PC-3 (cell line): Measurements from ENCODE around the gene GPR82. TPM values are rescaled to one million over a fixed set of nuclear protein-coding genes. Genes with fewer than 3 reads are reported as not detected.
"Not testable (repeated sequence)": the region's sequence is repeated elsewhere in the genome, so short reads cannot be mapped to it uniquely, and the experiment has no call there.

Source experiments
- ATAC-seq: fragments of 200-7000 bp; cut with Tn5 transposase; 2 replicates; pipeline ENCODE4 v1.9.1; 2020; ENCODE audit warnings: mild to moderate bottlenecking, moderate library complexity
- Bru-seq: library from RNA; stranded (reverse); fragments of 400-500 nt; gene quantifications from one replicate; lab custom pipeline; 2021; lab: Mats Ljungman, UMichigan
- BruChase-seq, 2 experiments: library from RNA; stranded (reverse); fragments of 400-500 nt; gene quantifications; one replicate each; lab custom pipeline; 2021; lab: Mats Ljungman, UMichigan
- BruUV-seq: library from RNA; stranded (reverse); fragments of 400-500 nt; replicated peaks from 2 replicates; lab custom pipeline; 2021; lab: Mats Ljungman, UMichigan
- CTCF ChIA-PET: fragments of 300-600 bp; sonication (Branson Sonifier 250); formaldehyde crosslinking; loops from one replicate; lab custom pipeline; 2022; ENCODE audit warnings: antibody characterized with exemption; lab: Charles Lee
- POLR2A ChIA-PET: fragments of 300-600 bp; sonication (Branson Sonifier 250); formaldehyde crosslinking; loops from one replicate; lab custom pipeline; 2022; ENCODE audit warnings: antibody characterized with exemption; ENCODE audit not compliant: unreplicated experiment; lab: Charles Lee
- DNase-seq: peaks from one replicate; pipeline ENCODE4 v3.0.0-alpha.2; 2015
- H2AFZ ChIP-seq: fragments of 300-600 bp; sonication (generic); 2 replicates; pipeline ENCODE4 v1.6.0; 2016; ENCODE audit warnings: antibody characterized with exemption, low read length
- H3F3A ChIP-seq: fragments of 300-600 bp; sonication (generic); one replicate; pipeline ENCODE4 v1.6.0; 2017; ENCODE audit warnings: antibody characterized with exemption, low read length, control low read depth, mild to moderate bottlenecking; ENCODE audit not compliant: unreplicated experiment
- H3K27ac ChIP-seq: fragments of 300-600 bp; sonication (generic); 2 replicates; pipeline ENCODE4 v1.5.1; 2016; ENCODE audit warnings: mild to moderate bottlenecking, low read length
- H3K27me3 ChIP-seq: fragments of 300-600 bp; sonication (generic); 2 replicates; pipeline ENCODE4 v1.6.1; 2016; ENCODE audit warnings: low read length, mixed read lengths
- H3K36me3 ChIP-seq: fragments of 300-600 bp; sonication (generic); 2 replicates; pipeline ENCODE4 v1.6.1; 2016; ENCODE audit warnings: low read depth, mixed run types, low read length, mixed read lengths
- H3K4me1 ChIP-seq: fragments of 300-600 bp; sonication (generic); 2 replicates; pipeline ENCODE4 v1.5.1; 2016; ENCODE audit warnings: low read length; ENCODE audit not compliant: insufficient read depth
- H3K4me2 ChIP-seq: fragments of 300-600 bp; sonication (generic); 2 replicates; pipeline ENCODE4 v1.6.0; 2016; ENCODE audit warnings: low read length
- H3K4me3 ChIP-seq: fragments of 300-600 bp; sonication (generic); 2 replicates; pipeline ENCODE4 v1.5.1; 2016; ENCODE audit warnings: mild to moderate bottlenecking, low read length, mixed read lengths
- H3K79me2 ChIP-seq: fragments of 300-600 bp; sonication (generic); 2 replicates; pipeline ENCODE4 v1.6.1; 2017; ENCODE audit warnings: low read length, mixed read lengths
- H3K9ac ChIP-seq: fragments of 300-600 bp; sonication (generic); 2 replicates; pipeline ENCODE4 v1.6.0; 2016; ENCODE audit warnings: mild to moderate bottlenecking, low read length
- H3K9me2 ChIP-seq: fragments of 300-600 bp; sonication (generic); replicated peaks from 2 replicates; pipeline ENCODE4 v1.6.1; 2016; ENCODE audit warnings: mixed run types, low read length, mixed read lengths
- H3K9me3 ChIP-seq: fragments of 300-600 bp; sonication (generic); 2 replicates; pipeline ENCODE4 v1.6.1; 2016; ENCODE audit warnings: low read length, mixed read lengths
- H4K20me1 ChIP-seq: fragments of 300-600 bp; sonication (generic); 2 replicates; pipeline ENCODE4 v1.6.1; 2016; ENCODE audit warnings: low read length, mixed read lengths
- EZH2 ChIP-seq: fragments of 300-600 bp; sonication (generic); IDR thresholded peaks from one replicate; pipeline ENCODE4 v1.6.1; 2017; ENCODE audit warnings: antibody characterized with exemption, mild to moderate bottlenecking, low read length; ENCODE audit not compliant: unreplicated experiment
- EZH2phosphoT487 ChIP-seq: fragments of 300-600 bp; sonication (generic); IDR thresholded peaks from 2 replicates; pipeline ENCODE4 v1.6.1; 2018; ENCODE audit warnings: mild to moderate bottlenecking, antibody characterized with exemption, low read length, borderline replicate concordance
- intact Hi-C: fragments of 100-400 bp; cut with micrococcal nuclease; formaldehyde crosslinking; loops from 2 replicates; pipeline ENCODE4 v1.9.0; 2023
- long read RNA-seq: library from polyadenylated mRNA; unstranded; transcript quantifications from one replicate; pipeline ENCODE4 v2.0.0, GENCODE V29; 2021; ENCODE audit not compliant: unreplicated experiment
- total RNA-seq: library from RNA; depleted of rRNA; stranded (reverse); fragments of >200 nt; gene quantifications from 2 replicates; pipeline ENCODE4 v1.2.3, GENCODE V29; 2014; rRNA removed
- TF ChIP-seq, protein P1 (sequence below): fragments of 300-600 bp; sonication (generic); conservative IDR thresholded peaks from 2 replicates; pipeline ENCODE4 v1.5.1; 2017; ENCODE audit warnings: antibody characterized with exemption, low read depth, mild to moderate bottlenecking, low read length

GPR82 gene
- total RNA-seq (not detected in 2 replicates), Bru-seq, nascent RNA (not detected), BruChase-seq, experiment 1, labeled RNA remaining after a 6-hour chase (not detected), BruChase-seq, experiment 2, labeled RNA remaining after a 2-hour chase (not detected)
- long read RNA-seq, partial matches to known transcripts = 0 of 2 reads
- long read RNA-seq, other reads (novel, unspliced or antisense) = 2 of 2 reads

- Histone ChIP-seq H3F3A (no peaks in the 10 kb centered on the region), H3K79me2 (no peaks in the 10 kb centered on the region), H2AFZ (no peak within 1 kb of the TSS), H3K36me3 (no peaks in the 10 kb centered on the region; the same call in 1 of the 2 replicates), H3K9me3 (no peaks in the 10 kb centered on the region), H3K4me2 (no peak within 1 kb of the TSS), H3K4me3 (no peak within 1 kb of the TSS), H3K27ac (no peak within 1 kb of the TSS), H3K9ac (no peak within 1 kb of the TSS), H3K9me2 (no peaks in the 10 kb centered on the region), H3K27me3 (no peaks in the 10 kb centered on the region), H3K4me1 (no peaks in the 10 kb centered on the region), H4K20me1 (no peaks in the 10 kb centered on the region)
- DNase-seq = no peak
- POLR2A ChIA-PET = no interaction called here
- no TSS peak for BruUV-seq
- no peak for ATAC-seq
- TF ChIP-seq, protein P1, sequence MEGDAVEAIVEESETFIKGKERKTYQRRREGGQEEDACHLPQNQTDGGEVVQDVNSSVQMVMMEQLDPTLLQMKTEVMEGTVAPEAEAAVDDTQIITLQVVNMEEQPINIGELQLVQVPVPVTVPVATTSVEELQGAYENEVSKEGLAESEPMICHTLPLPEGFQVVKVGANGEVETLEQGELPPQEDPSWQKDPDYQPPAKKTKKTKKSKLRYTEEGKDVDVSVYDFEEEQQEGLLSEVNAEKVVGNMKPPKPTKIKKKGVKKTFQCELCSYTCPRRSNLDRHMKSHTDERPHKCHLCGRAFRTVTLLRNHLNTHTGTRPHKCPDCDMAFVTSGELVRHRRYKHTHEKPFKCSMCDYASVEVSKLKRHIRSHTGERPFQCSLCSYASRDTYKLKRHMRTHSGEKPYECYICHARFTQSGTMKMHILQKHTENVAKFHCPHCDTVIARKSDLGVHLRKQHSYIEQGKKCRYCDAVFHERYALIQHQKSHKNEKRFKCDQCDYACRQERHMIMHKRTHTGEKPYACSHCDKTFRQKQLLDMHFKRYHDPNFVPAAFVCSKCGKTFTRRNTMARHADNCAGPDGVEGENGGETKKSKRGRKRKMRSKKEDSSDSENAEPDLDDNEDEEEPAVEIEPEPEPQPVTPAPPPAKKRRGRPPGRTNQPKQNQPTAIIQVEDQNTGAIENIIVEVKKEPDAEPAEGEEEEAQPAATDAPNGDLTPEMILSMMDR = no peak
- no peak for TF ChIP-seq EZH2
- no peak for TF ChIP-seq EZH2phosphoT487
- CTCF ChIA-PET = no interaction called here
- intact Hi-C loops = no loop called here
Measured at GRCh38 chrX:41723826-41724225, at the start of gene GPR82. Gene GPR82, plus strand, starts transcription at chrX:41724181. Its CDS starts 2,846 bp downstream, at chrX:41727027.

DNA sequence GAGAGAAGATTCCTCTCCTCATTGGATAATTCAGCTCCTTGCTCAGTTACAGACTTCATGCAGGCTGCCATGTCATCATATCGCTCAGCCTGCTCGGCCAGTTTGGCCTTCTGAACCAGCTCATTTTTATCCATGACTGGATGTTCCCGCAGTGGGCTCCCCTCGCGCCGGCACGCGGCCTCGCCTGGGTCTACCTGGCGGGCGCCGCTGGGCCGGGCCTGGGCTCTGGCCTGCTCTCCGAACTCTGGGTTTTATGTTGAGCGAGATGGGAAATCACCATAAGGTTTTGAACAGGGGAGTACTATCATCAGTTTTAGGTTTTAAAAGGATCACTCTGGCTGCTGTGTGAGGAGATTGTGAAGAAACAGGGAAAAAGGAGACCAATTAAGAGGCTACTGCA, 47.6 kb upstream of the GPR82 start:
- intact Hi-C loops, H3K27ac ChIP-seq, H3K9me2 ChIP-seq, H3K27me3 ChIP-seq, POLR2A ChIA-PET, H3K4me1 ChIP-seq, H3K4me3 ChIP-seq, H3K9me3 ChIP-seq, BruUV-seq, H4K20me1 ChIP-seq, H2AFZ ChIP-seq, H3F3A ChIP-seq, H3K79me2 ChIP-seq, H3K4me2 ChIP-seq, H3K36me3 ChIP-seq, ATAC-seq, DNase-seq, H3K9ac ChIP-seq, CTCF ChIA-PET: not testable (repeated sequence)

DNA sequence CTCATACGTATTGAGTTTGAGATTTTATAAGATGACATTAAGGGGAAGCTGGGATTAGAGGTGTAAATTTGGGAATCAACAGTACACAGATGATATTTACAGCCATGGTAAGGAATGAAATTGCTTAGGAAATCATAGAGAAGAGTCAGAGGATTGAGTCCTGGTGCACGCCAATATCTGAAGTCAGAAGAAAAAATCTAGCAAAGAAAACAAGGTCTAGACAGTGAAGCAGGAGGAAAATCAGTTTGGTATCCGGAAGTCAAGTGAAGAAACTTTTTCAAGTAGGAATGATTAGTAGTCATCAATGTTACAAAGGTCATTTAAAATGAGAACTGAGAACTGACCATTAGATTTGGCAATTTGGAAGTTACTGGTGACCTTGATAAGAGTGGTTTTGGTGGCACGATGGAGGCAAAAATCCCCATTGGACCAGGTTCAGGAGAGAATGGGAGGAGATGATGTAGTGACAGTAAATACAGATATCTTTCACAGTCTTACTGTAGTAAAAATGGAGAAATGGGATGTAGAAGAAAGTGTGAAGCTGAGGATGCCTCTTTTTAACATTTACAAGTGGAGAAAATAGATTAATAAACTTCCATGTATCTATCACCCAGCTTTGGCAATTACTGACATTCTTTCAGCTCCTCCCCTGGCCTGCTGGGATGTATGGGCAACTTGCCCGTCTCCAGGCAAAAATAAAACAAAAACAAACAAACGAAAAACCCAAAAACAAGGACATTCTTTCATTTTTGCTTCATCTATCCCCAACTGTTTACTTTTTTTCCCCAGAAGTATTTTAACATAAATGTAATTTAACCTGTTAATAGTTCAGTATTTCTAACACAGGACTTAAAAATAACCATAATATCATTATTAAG, 46.6 kb upstream of the GPR82 start:
- Histone ChIP-seq H3K4me2 (no peak overlapping the region), H3K9ac (no peak overlapping the region), H3K36me3 (no peaks in the 10 kb centered on the region), H4K20me1 (no peaks in the 10 kb centered on the region), H3F3A (no peaks in the 10 kb centered on the region), H3K4me1 (no peaks in the 10 kb centered on the region), H3K9me2 (no peaks in the 10 kb centered on the region), H3K27ac (no peak overlapping the region), H3K27me3 (no peaks in the 10 kb centered on the region), H2AFZ (no peak overlapping the region), H3K4me3 (no peak overlapping the region), H3K9me3 (no peaks in the 10 kb centered on the region), H3K79me2 (no peaks in the 10 kb centered on the region)
- BruUV-seq = no TSS peak
- no peak for ATAC-seq
- no peak for DNase-seq
- intact Hi-C loops = no loop called here
- CTCF ChIA-PET = no interaction called here
- TF ChIP-seq EZH2phosphoT487 (no peak), EZH2 (no peak)
- TF ChIP-seq, protein P1 = no peak
- POLR2A ChIA-PET = no interaction called here
